ENCODE results near the gene FERMT3. TPM values are rescaled to one million over a fixed set of nuclear protein-coding genes. Genes with fewer than 3 reads are reported as not detected.

The FERMT3 gene
- total and polyA plus RNA-seq, 2 of the 8 experiments (the other 6 are each of a cell fraction or from before 2014, with no cell fraction given), result 1.4 to 3.7 TPM

GRCh38 chr11:64173616-64174355 is 32.7 kb upstream of the FERMT3 start (continued):
- TF ChIP-seq CHD2 (IDR thresholded peaks at IDR 0.05; ENCODE audit: low read length), result no peak
- no peak for TF ChIP-seq CHD7 (IDR thresholded peaks at IDR 0.05; ENCODE audit: insufficient replicate concordance, low read length)
- TF ChIP-seq ZNF274 (IDR thresholded peaks at IDR 0.05; ENCODE audit: borderline replicate concordance, extremely low read depth, low read length), result no peak
- no peak for TF ChIP-seq CHD1 (IDR thresholded peaks at IDR 0.05; ENCODE audit: low read depth, low read length)
- TF ChIP-seq EZH2 (IDR thresholded peaks at IDR 0.05; ENCODE audit: low read depth, low read length, severe bottlenecking), result no peak

Data from H1 (cell line).